HG03108 (cell line): Measurements from ENCODE around the gene KPNA1.
"Not testable (repeated sequence)": the region's sequence is repeated elsewhere in the genome, so short reads cannot be mapped to it uniquely, and the experiment has no call there.

Source experiments
- ATAC-seq: cut with Tn5 transposase; IDR thresholded peaks from one replicate; pipeline ENCODE4 v1.9.1; 2021; ENCODE audit warnings: moderate library complexity; ENCODE audit not compliant: unreplicated experiment

Gene KPNA1

DNA sequence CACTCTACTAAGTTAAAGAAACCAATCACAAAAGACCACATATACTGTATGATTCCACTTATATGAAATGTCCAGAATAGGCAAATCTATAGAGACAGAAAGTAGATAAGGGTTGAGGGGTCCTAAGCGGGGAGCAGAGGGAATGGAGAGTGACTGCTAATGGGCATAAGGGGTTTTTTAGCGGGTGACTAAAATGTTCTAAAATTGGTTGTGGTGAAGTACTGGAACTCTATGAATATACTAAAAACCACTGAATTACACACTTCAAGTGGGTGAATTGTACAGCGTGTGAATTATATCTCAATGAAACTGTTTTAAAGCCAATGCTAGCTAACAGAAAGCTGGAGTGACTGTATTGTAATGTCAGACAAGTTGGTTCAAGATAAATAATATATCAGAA is 33.3 kb downstream of the KPNA1 start:
- no peak for ATAC-seq

DNA sequence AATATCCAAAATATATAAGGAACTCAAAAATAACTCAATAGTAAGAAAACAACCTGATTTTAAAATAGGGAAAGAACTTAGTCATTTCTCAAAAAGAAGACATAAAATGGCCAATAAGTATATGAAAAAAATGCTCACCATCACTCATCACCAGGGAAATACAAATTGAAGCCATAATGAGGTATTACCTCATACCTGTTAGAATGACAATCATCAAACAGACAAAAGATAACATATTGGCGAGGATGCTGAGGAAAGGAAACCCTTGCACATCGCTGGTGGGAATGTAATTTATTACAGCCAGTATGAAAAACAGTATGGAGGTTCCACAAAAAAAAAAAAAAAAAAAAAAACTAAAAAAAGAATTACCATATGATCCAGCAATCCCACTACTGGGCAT is 38.2 kb downstream of the KPNA1 start:
- ATAC-seq = no peak

DNA sequence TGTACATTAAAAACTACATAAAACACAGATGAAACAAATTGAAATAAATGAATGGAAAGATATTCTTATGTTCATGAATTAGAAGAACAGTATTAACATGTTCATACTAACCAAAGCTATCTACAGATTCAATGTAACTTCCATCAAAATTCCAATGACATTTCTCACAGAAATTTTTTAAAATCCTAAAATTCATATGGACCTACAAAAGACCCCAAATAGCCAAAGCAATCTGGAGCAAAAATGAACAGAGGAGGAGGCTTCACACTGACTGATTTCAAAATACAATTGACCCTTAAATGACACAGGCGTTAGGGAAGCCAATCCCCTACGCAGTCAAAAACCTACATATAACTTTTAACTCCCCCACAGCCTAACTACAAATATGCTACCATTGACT is 39.4 kb downstream of the KPNA1 start:
- ATAC-seq = no peak

GRCh38 chr3:122469659-122470058 is 45.1 kb downstream of the KPNA1 start:
- ATAC-seq = peak; percentile 29

DNA sequence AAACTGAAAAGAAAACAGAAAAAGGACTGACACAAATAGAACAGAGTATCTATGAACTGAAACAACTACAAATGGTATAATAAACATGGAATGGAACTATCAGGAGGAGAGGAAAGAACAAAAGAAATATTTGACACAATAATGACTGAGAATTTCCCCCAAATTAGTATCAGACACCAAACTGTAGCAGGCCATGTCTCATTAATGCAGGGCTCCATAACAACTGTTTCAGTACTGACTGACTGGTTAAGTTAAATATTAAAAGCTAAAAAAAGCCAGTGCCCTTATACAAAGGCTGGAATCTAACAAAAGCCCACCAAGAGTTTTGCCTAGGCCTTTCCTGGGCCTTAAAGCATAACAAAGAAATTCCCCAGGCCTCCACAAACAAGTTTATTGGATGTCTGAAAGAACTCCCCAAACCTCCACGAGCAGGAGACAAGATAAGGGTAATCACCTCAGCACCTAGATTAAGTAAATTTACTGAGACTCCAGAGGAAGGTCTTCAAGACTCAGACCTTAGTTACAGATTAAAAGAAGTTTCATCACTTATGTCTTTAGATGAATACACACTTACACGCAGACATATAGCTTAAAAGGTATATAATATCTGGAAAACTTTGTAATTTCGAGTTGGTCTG is 45.7 kb downstream of the KPNA1 start:
- peak; percentile 55 for ATAC-seq

DNA sequence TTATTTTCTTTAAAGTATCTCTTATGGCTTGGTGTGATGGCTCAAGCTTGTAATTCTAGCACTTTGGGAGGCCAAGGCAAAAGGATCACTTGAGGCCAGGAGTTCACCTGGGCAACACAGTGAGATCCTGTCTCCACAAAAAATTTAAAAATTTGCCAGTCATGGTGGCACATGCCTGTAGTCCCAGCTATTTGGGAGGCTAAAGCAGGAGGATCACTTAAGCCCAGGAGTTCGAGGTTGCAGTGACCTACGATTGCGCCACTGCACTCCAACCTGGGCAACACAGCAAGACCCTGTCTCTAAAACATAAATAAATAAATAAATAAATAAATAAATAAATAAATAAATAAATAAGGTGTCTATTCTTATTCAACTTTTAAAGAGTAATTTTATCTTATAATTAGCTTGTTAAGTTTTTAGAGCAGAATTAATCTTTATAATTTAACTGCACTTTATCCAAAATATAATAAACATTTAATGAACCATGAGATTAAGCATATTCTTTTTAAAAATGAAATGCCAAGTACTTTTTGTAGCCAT is 48.0 kb downstream of the KPNA1 start:
- ATAC-seq = no peak

GRCh38 chr3:122464659-122465058 is 50.1 kb downstream of the KPNA1 start:
- ATAC-seq = no peak

GRCh38 chr3:122462406-122462805 is 52.3 kb downstream of the KPNA1 start:
- ATAC-seq = no peak

DNA sequence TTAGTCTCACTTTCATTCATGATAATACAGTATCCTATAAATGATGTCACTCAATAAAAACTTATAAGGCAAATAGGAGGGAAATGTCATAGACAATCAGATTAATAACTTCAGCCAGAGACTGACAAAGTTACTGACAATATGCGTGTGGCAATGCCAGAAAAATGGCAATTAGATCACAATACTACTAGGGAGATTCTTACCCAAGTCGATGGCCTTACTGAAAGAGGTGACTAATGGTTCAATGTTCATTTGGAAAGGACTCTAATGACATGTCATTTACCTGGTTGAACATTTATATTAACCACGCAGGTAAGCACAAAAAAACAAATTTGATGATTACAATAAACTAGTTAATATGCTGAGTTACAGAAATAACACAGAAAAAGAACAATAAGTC is 52.9 kb downstream of the KPNA1 start:
- ATAC-seq = no peak

DNA sequence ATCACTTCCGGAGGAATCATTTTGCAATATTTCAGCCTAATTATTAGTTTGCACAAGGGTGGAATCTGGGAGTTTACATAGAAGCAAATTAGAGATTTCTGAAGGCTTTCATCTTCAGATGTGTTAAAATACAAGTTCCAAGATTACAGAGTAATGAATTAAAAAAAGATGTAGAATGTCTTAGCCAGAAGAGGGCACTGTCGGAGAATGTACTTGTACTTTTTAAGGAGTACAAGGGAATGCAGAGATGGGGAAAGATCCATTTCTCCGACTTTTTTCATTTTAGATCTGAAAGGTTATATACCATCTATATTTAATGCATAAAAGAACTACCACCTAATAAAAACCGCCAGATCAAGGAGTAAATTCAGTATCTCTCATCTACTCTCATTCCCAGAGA is 55.7 kb downstream of the KPNA1 start:
- no peak for ATAC-seq

- ATAC-seq = no peak
Measured at GRCh38 chr3:122457706-122458105, 57.0 kb downstream of the KPNA1 start.

- no peak for ATAC-seq
Measured at GRCh38 chr3:122456074-122456473, 58.7 kb downstream of the KPNA1 start.

GRCh38 chr3:122451371-122451770 is 63.4 kb downstream of the KPNA1 start:
- no peak for ATAC-seq

DNA sequence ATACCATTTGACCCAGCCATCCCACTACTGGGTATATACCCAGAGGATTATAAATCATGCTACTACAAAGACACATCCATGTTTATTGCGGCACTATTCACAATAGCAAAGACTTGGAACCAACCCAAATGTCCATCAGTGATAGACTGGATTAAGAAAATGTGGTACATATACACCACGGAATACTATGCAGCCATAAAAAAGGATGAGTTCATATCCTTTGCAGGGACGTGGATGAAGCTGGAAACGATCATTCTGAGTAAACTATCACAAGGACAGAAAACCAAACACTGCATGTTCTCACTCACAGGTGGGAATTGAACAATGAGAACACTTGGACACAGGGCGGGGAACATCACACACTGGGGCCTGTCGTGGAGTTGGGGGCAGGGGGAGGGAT is 66.5 kb downstream of the KPNA1 start:
- ATAC-seq = not testable (repeated sequence)

- ATAC-seq = not testable (repeated sequence)
Measured at GRCh38 chr3:122444491-122444887, 70.2 kb downstream of the KPNA1 start.

- ATAC-seq = not testable (repeated sequence)
Measured at GRCh38 chr3:122443762-122444490, 70.8 kb downstream of the KPNA1 start.

GRCh38 chr3:122443090-122443489 is 71.6 kb downstream of the KPNA1 start:
- no peak for ATAC-seq

DNA sequence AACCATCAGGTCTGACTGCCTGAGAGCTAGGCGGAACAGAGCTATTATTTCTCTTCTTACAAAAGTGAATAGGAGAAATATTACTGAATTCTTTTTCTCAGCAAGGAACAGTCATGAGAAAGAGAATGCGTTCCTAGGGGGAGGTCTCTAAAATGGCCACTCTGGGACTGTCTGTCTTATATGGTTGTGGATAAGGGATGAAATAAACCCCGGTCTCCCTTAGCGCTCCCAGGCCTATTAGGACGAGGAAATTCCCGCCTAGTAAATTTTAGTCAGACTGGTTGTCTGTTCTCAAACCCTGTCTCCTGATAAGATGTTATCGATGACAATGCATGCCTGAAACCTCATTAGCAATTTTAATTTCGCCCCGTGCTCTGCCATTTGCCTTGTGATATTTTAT is 78.8 kb downstream of the KPNA1 start:
- no peak for ATAC-seq

DNA sequence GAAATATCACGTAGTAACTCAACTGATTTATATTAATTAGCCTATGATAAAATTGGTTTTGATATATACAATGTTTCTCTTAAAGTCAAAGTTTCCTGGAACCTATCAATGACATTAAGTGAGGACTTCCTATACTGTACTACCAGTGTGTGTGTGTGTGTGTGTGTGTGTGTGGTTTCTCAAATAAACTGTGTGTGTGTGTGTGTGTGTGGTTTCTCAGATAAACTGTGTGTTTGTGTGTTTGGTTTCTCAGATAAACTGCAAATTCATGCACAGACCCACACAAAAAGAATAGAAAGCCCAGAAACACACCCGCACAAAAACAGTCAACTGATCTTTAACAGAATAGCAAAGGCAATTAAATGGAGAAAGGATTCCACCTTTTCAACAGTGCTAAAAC is 84.4 kb downstream of the KPNA1 start:
- ATAC-seq = no peak

DNA sequence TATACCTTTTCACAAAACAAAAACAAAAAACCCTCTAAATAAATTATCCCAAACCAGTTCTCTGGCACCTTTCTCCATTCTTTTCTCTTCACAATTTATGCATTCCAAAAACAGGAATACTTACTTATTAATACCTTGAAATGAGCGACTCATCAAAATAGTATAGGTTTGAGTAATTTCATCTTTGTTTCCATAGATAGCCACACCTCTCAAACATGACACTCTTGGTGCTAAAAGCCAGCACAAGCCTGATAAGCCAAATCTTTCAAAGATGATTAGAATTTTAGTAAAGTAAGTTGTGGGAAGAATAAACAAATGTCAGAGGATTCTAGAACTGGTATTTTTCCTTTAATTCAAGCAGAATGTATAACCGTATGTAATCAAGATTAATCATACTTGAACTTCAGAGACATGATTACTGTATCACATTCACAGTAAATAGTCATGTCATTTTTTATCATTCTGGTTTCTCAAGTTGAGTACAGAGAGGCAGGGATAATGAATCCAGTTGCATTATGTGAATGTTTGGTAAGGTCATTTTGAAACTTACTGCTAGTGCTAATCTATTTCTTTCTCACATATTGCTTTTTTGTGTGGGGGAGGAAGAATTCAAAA is 86.8 kb downstream of the KPNA1 start:
- no peak for ATAC-seq

GRCh38 chr3:122421836-122422235 is 92.9 kb downstream of the KPNA1 start:
- no peak for ATAC-seq

DNA sequence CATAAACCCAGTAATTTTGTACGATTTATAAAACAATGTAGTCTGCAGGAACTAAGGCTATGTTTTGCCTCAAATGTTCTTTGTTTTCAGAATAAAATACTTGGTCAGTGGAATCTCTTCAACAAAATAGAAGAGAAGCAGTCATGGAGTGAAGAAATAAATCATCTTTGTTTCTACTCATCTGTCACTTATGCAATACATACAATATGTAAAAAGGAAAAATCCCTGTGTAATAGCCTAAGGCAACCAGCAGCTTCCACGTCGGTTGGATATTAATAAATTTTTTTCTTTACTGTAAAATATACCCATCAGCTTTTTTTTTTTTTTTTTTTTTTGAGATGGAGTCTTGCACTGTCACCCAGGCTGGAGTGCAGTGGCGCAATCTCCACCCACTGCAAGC is 93.6 kb downstream of the KPNA1 start:
- ATAC-seq = no peak
